SHP77 (cell line): Measurements from ENCODE around the gene YJU2.

ENCODE experiments used
- DNase-seq, 2 experiments: peaks; one replicate each; lab custom pipeline; 2025; lab: John Stamatoyannopoulos, UW

The YJU2 gene

GRCh38 chr19:4298810-4299550, 52.1 kb downstream of the YJU2 start:
- DNase-seq, result no peak

GRCh38 chr19:4300589-4300988, 53.7 kb downstream of the YJU2 start:
- DNase-seq, result no peak

GRCh38 chr19:4301590-4302242, 54.8 kb downstream of the YJU2 start:
- peak; percentile 22 to 46 for DNase-seq

GRCh38 chr19:4302243-4302640, 55.4 kb downstream of the YJU2 start, which contains the start of gene TMIGD2:
Gene TMIGD2 (minus strand): TSS chr19:4302389. CDS start chr19:4302385, 4 bp downstream.
- DNase-seq, result no peak

- no peak for DNase-seq
These were observed 57.1 kb downstream of the YJU2 start for GRCh38 chr19:4303819-4304537.

GRCh38 chr19:4304538-4305256, 57.8 kb downstream of the YJU2 start, which contains the start of gene FSD1:
Gene FSD1 (plus strand): TSS chr19:4304598. CDS start chr19:4304747, 149 bp downstream.
- peak; percentile 62 to 69 for DNase-seq

- DNase-seq, result no peak
These were observed 58.4 kb downstream of the YJU2 start for GRCh38 chr19:4305257-4305612.

- DNase-seq, result no peak
These were observed 58.8 kb downstream of the YJU2 start for GRCh38 chr19:4305659-4306058.

- peak in 1 of 2 experiments; percentile 38 for DNase-seq
These were observed 63.6 kb downstream of the YJU2 start for GRCh38 chr19:4310247-4311121.

GRCh38 chr19:4313847-4314490, 67.1 kb downstream of the YJU2 start:
- DNase-seq, result no peak

- DNase-seq, result no peak
These were observed 70.1 kb downstream of the YJU2 start for GRCh38 chr19:4316956-4317355.

GRCh38 chr19:4318460-4318859, 71.6 kb downstream of the YJU2 start:
- no peak for DNase-seq
